ENCODE measurements around the gene ANKS1B.
"Not testable (repeated sequence)": the region's sequence is repeated elsewhere in the genome, so short reads cannot be mapped to it uniquely, and the experiment has no call there.

ANKS1B gene

DNA sequence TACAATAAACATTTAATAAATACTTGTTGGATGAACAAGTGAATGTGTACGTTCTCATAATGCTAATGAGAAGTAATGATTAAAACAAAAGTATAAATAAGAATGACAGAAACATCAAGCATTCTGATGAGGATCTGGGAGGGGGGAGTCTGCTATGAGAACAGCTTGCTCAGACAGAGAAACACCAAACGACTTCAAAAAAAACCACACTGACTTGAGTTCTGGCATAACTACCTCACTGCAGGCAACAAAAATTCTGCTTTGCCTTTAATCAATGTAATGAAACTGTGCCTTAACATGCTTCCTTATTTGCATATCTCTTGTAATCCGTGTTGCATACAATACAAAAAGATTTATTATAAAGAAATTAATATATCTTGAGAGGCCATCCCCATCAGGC, 632.5 kb downstream of the ANKS1B start:
- H3K27ac Mint-ChIP-seq, result no peak overlapping the region
- DNase-seq (ENCODE audit: low spot score in 2 of 2) (no peak), ATAC-seq (ENCODE audit: low read depth) (no peak)
- H3K36me3 Mint-ChIP-seq, result no peaks in the 10 kb centered on the region
- H3K4me1 Mint-ChIP-seq, result no peaks in the 10 kb centered on the region
- no peaks in the 10 kb centered on the region for H3K27me3 Mint-ChIP-seq
- H3K9me3 Mint-ChIP-seq, result no peaks in the 10 kb centered on the region
- no peak overlapping the region for H3K4me3 Mint-ChIP-seq

DNA sequence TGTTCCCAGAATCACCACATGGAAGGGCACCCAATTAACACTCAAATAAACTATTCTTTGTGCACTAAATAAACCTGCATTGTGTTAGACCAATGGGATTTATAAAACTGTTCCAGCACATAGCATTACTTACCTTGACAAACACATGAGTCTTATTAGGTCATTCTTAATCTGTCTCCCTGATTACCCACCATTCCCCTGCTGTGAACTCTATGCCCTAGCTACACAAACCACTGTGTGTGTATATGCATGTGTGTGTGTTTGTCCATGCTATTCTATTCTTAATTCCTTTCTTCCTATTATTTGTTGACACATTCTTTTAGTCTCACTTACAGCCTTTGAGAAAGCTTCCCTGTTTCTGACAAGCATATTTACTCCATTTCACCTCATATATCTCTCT, 640.8 kb downstream of the ANKS1B start:
- Mint-ChIP-seq H3K36me3 (no peaks in the 10 kb centered on the region), H3K4me3 (no peak overlapping the region), H3K9me3 (peaks cover 6% of the 10 kb centered on the region), H3K4me1 (no peaks in the 10 kb centered on the region), H3K27me3 (no peaks in the 10 kb centered on the region), H3K27ac (no peak overlapping the region)
- ATAC-seq (ENCODE audit: low read depth), result no peak
- no peak for DNase-seq (ENCODE audit: low spot score in 2 of 2)

DNA sequence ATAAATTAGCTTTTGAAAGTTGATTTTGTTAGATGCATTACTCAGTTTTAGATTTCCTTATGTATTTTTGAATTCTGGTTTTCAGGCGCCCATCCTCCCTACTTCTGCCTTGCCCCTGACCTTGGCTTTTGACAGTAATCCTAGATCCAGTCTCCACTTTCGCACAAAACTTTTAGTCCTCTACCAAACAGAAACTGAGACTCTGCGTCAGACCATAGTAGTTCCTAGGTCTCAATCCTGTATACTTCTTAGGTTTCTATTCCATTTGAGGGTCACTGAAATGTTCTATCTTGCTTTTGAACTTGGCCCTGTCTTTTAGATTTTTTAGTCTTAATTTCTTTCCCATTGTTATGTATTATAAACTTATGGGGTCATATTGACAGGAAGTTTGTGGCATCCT, 645.1 kb downstream of the ANKS1B start:
- DNase-seq (ENCODE audit: low spot score in 2 of 2) (no peak), ATAC-seq (ENCODE audit: low read depth) (no peak)
- H3K4me3 Mint-ChIP-seq, result no peak overlapping the region
- H3K36me3 Mint-ChIP-seq, result no peaks in the 10 kb centered on the region
- H3K9me3 Mint-ChIP-seq, result peaks cover 4% of the 10 kb centered on the region
- H3K27ac Mint-ChIP-seq, result no peak overlapping the region
- no peaks in the 10 kb centered on the region for H3K4me1 Mint-ChIP-seq
- H3K27me3 Mint-ChIP-seq, result no peaks in the 10 kb centered on the region

DNA sequence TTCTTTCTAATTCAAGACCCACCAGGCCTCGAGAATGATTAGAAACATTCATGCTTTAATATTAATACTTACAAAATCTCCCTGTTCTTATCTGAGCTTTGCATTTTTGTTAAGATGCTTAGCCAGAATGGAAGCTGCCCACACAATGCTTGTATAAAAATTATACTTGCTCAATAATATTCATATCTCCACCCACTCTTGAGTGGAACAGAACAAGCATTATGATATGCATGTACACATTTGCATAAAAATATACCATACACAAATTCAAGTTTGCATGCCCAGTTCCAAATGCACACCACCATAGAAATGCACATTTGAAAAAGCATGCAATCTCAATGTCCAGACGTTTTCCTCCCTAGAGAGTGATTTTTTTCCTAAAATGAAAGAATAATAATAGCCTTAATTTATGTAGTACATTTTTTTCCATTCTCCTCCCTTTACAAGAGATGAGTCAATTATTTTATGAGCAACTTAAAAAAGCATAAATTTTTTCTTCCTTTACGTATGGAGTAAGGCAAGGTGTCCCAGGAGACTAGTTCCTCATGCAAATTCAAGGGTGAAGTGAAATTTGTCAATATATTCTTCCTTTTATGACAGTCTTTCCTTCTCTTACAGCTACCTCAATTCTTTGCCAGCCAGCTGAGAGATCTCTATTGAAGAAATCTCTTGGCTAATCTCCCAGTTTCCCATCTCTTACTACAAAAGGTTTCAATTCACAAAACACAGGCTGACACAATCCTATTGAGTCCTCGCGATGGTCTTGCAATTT, 650.3 kb downstream of the ANKS1B start:
- Mint-ChIP-seq H3K4me1 (no peaks in the 10 kb centered on the region), H3K27me3 (no peaks in the 10 kb centered on the region), H3K9me3 (peaks cover 4% of the 10 kb centered on the region), H3K4me3 (no peak overlapping the region), H3K27ac (no peak overlapping the region), H3K36me3 (no peaks in the 10 kb centered on the region)
- DNase-seq (ENCODE audit: low spot score in 2 of 2) (no peak), ATAC-seq (ENCODE audit: low read depth) (no peak)

DNA sequence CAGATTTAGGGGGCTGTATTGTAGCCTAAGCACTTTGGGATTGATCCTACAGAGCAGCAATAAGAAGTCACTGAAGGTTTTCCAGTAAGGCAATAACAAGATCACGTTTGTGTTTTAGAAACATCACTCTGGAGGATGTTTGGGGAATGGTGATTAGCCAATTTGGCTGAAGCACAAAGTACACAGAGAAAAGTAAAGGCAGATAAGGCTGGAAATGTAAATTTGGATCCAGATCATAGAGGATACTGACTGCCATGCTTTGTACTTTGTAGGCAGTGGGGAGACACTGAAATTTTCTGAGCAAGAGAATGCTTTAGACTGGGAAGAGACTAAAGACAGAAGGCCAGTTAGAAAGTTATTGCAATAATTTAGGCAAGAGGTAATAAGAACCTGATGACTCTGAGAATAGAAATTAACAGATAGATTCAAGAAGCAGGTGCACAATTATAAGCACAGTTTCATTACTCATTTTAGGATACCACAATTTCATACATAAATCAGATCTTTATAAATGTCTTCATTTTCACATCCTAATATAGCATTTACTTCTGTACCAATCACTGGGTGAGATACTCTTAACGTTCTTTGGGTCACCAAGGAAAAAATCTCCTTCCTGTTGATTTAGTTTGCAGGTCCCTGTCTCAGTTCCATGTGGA, 651.7 kb downstream of the ANKS1B start:
- no peaks in the 10 kb centered on the region for H3K4me1 Mint-ChIP-seq
- no peak overlapping the region for H3K4me3 Mint-ChIP-seq
- peaks cover 3% of the 10 kb centered on the region for H3K9me3 Mint-ChIP-seq
- no peak overlapping the region for H3K27ac Mint-ChIP-seq
- ATAC-seq (ENCODE audit: low read depth), result no peak
- no peak for DNase-seq (ENCODE audit: low spot score in 2 of 2)
- no peaks in the 10 kb centered on the region for H3K36me3 Mint-ChIP-seq
- no peaks in the 10 kb centered on the region for H3K27me3 Mint-ChIP-seq

DNA sequence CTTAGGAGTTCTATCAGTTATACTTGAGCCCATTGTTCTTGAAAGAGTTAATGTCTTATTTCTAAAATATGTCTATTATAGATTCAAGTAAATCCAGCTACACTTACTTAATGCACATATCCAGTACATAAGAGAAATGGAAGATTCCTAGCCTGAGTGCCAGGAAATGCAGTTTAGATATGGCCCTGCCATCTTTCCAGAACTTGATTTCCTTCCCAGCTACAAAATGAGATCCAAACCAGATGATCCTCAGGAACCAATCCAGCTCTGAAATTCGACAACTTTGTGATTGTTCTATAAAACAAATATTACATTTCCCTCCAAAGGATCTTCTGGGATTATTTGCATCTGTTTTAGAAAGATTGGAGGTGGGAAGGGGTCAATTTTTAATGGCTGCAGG, 654.5 kb downstream of the ANKS1B start:
- no peaks in the 10 kb centered on the region for H3K27me3 Mint-ChIP-seq
- no peak overlapping the region for H3K4me3 Mint-ChIP-seq
- no peaks in the 10 kb centered on the region for H3K36me3 Mint-ChIP-seq
- no peak for ATAC-seq (ENCODE audit: low read depth)
- no peak for DNase-seq (ENCODE audit: low spot score in 2 of 2)
- H3K4me1 Mint-ChIP-seq, result no peaks in the 10 kb centered on the region
- no peak overlapping the region for H3K27ac Mint-ChIP-seq
- H3K9me3 Mint-ChIP-seq, result peaks cover 1% of the 10 kb centered on the region

DNA sequence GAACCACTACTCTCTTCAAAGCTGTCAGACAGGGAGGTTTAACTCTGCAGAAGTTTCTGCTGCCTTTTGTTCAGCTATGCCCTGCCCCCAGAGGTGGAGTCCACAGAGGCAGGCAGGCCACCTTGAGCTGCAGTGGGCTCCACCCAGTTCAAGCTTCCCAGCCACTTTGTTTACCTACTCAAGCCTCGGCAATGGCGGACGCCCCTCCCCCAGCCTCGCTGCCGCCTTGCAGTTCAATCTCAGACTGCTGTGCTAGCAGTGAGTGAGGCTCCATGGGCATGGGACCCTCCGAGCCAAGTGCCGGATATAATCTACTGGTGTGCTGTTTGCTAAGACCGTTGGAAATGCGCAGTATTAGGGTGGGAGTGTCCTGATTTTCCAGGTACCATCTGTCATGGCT, 663.5 kb downstream of the ANKS1B start:
- not testable (repeated sequence) for H3K4me3 Mint-ChIP-seq; H3K9me3 Mint-ChIP-seq; ATAC-seq (ENCODE audit: low read depth); H3K36me3 Mint-ChIP-seq; H3K27me3 Mint-ChIP-seq; H3K4me1 Mint-ChIP-seq; H3K27ac Mint-ChIP-seq; DNase-seq (ENCODE audit: low spot score in 2 of 2)

DNA sequence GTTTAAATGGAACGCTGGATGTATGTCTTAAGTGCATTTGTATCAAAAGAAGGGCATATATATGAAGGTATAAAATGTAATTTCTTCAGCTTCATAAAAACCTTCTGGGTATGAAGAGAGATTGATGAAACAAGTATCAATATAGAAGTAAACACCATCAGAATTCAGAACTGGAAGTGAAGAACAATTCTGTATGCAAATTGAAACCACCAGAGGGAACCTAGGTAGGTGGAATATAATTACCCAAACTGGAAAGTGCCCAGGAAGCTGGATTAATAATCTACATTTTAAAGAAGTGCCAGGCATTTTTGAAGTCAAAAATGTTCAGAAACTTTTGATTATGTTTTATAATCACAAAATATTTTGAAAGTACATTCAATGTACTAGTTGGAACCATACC, 673.4 kb downstream of the ANKS1B start:
- ATAC-seq (ENCODE audit: low read depth) (no peak), DNase-seq (ENCODE audit: low spot score in 2 of 2) (no peak)
- Mint-ChIP-seq H3K4me1 (no peaks in the 10 kb centered on the region), H3K9me3 (peaks cover 7% of the 10 kb centered on the region), H3K36me3 (no peaks in the 10 kb centered on the region), H3K27ac (no peak overlapping the region), H3K4me3 (no peak overlapping the region), H3K27me3 (no peaks in the 10 kb centered on the region)

DNA sequence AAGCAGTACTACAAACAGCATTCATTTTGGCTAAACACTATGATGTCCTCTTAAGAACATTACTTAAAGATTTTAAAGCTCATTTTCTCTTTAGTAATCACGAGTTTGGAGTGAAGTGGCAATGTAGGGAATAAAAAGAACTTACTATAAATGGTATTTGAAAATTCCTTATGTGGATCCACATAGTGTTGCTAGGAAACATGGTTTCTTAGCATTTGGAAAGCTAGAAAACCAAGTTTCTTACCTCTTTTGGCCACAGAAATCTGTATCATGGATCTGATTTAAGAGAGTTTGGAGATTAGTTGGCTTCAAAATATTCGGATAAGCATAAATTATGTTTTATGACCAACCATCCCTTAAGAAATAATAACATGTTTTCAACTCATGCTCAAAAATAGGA, 674.9 kb downstream of the ANKS1B start:
- H3K4me1 Mint-ChIP-seq, result no peaks in the 10 kb centered on the region
- no peak for ATAC-seq (ENCODE audit: low read depth)

DNA sequence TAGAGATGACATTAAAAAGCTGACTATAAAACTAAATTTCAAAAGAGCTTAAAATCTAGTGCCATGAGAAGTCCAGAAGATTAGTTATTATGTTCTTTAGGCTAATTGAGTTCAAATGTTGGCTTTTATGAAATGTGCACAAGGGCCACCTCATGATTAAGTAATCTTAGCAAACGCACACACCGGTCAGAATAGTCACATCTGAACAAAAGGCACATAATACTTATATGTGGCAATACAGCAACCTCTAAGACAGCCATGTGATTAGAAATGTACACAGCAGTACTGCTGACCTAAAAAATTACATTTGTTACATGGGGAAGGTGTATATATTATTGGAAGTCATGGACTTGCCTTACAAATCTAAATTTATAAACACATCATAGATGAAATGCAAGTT, 681.9 kb downstream of the ANKS1B start:
- H3K4me3 Mint-ChIP-seq, result no peak overlapping the region
- DNase-seq (ENCODE audit: low spot score in 2 of 2) (no peak), ATAC-seq (ENCODE audit: low read depth) (no peak)
- H3K27me3 Mint-ChIP-seq, result no peaks in the 10 kb centered on the region
- H3K9me3 Mint-ChIP-seq, result peaks cover 2% of the 10 kb centered on the region
- no peaks in the 10 kb centered on the region for H3K4me1 Mint-ChIP-seq
- no peak overlapping the region for H3K27ac Mint-ChIP-seq
- H3K36me3 Mint-ChIP-seq, result no peaks in the 10 kb centered on the region

More for the DNA sequence above, 674.9 kb downstream of the ANKS1B start:
- no peak for DNase-seq (ENCODE audit: low spot score in 2 of 2)
- no peak overlapping the region for H3K4me3 Mint-ChIP-seq
- no peaks in the 10 kb centered on the region for H3K27me3 Mint-ChIP-seq
- peaks cover 6% of the 10 kb centered on the region for H3K9me3 Mint-ChIP-seq
- no peaks in the 10 kb centered on the region for H3K36me3 Mint-ChIP-seq
- no peak overlapping the region for H3K27ac Mint-ChIP-seq

DNA sequence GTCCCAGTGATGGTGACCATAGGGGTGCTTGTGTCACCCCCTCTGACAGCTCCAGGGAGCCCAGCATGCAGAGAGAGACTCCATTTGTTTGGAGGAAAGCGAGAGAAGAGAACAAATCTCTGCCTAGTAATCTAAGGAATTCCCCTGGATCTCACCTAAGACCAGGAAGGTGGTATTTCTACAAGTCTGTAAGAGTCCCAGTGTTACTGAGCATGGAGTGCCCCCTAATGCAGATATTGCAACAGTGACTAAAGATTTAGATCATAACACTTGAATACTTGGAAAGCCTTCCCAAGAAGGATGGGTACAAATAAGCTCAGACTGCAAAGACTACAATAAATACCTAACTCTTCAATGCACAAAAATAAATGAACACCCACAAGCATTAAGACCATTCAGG, 697.6 kb downstream of the ANKS1B start:
- no peaks in the 10 kb centered on the region for H3K27me3 Mint-ChIP-seq
- no peaks in the 10 kb centered on the region for H3K4me1 Mint-ChIP-seq
- ATAC-seq (ENCODE audit: low read depth) (no peak), DNase-seq (ENCODE audit: low spot score in 2 of 2) (no peak)
- H3K36me3 Mint-ChIP-seq, result no peaks in the 10 kb centered on the region
- no peak overlapping the region for H3K27ac Mint-ChIP-seq
- H3K9me3 Mint-ChIP-seq, result peaks cover 17% of the 10 kb centered on the region
- no peak overlapping the region for H3K4me3 Mint-ChIP-seq

DNA sequence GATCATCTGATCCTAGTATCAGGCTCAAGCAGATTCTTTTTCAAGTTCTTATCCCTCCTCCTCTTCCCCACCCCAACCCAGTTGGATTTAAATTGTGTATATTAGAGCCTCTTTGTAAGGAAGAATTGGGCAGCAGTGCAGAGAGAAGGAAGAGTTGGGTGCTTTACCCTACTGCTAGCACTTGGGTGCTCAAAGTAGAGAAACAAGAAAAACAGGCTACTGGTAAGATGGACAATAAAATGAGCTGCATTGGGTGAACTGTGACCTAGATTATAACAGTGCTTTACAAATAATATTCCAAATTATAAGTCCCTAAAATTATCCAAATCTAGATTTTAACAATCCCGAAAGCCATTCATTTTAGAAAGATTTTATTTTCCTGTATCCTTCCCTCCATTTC, 700.6 kb downstream of the ANKS1B start:
- no peak overlapping the region for H3K4me3 Mint-ChIP-seq
- H3K27me3 Mint-ChIP-seq, result no peaks in the 10 kb centered on the region
- DNase-seq (ENCODE audit: low spot score in 2 of 2), result no peak
- no peaks in the 10 kb centered on the region for H3K36me3 Mint-ChIP-seq
- ATAC-seq (ENCODE audit: low read depth), result no peak
- H3K4me1 Mint-ChIP-seq, result no peaks in the 10 kb centered on the region
- peaks cover 7% of the 10 kb centered on the region for H3K9me3 Mint-ChIP-seq
- no peak overlapping the region for H3K27ac Mint-ChIP-seq

DNA sequence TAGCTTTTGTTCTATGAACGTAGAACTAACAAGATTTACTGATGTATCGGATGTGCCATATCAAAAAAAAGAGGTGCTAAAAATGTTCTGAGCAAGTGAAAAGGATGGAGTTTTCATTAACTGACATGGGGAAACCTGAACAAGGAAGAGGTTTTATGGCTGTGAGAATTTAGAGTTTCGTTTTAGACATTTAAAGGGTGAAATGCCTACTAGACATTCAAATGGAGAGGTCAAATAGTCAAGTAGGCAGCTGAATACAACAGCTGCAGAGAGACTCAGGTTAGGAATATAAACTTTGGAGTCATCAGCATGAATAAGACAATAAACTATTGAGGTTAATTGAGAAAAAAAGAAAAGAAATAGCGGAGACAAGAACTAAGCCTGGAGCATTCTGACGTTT, 702.1 kb downstream of the ANKS1B start:
- ATAC-seq (ENCODE audit: low read depth) (no peak), DNase-seq (ENCODE audit: low spot score in 2 of 2) (no peak)
- Mint-ChIP-seq H3K4me1 (no peaks in the 10 kb centered on the region), H3K36me3 (no peaks in the 10 kb centered on the region), H3K27ac (no peak overlapping the region), H3K27me3 (no peaks in the 10 kb centered on the region), H3K9me3 (peaks cover 3% of the 10 kb centered on the region), H3K4me3 (no peak overlapping the region)

DNA sequence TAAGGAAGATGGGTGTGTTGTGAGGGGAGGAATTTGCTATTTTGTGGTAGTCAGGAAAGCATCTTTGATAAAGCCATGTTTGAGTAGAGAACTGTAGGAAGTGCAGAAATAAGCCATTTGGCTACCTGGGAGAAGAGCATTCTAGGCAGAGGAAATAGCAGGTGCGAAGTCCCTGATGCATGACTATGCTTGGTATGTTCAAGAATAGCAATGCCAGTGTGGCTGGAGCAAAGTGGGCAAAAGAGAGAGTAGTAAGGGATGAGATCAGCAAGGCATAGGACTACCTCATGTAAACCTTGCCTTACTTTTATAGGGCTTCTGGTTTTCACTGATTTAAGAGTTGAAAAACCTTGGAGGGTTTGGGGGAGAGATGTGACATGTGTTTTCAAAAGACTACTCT, 702.6 kb downstream of the ANKS1B start:
- DNase-seq (ENCODE audit: low spot score in 2 of 2) (no peak), ATAC-seq (ENCODE audit: low read depth) (no peak)
- H3K27me3 Mint-ChIP-seq, result no peaks in the 10 kb centered on the region
- H3K4me3 Mint-ChIP-seq, result no peak overlapping the region
- no peaks in the 10 kb centered on the region for H3K36me3 Mint-ChIP-seq
- H3K27ac Mint-ChIP-seq, result no peak overlapping the region
- H3K4me1 Mint-ChIP-seq, result no peaks in the 10 kb centered on the region
- H3K9me3 Mint-ChIP-seq, result peaks cover 2% of the 10 kb centered on the region

DNA sequence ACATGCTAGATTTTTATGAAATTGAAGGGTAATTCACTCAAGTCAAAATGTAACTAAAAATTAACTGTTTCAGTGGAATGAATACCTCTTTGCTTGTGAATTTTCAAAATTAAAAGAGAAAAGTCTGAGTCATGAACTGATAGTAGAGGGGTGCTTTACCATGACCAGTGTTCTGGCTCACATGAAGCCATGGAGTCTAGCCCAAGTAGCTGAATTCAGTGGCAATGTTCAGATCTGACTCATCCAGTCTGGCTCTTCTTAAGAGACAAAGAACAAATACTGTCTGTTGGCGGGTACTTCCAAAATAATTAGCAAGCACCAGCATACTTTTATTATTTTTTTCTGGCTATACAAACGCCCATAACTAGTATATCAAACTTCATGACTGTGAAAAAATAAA, 703.5 kb downstream of the ANKS1B start:
- Mint-ChIP-seq H3K4me1 (no peaks in the 10 kb centered on the region), H3K36me3 (no peaks in the 10 kb centered on the region), H3K27ac (no peak overlapping the region), H3K9me3 (peaks cover 2% of the 10 kb centered on the region), H3K27me3 (no peaks in the 10 kb centered on the region), H3K4me3 (no peak overlapping the region)
- DNase-seq (ENCODE audit: low spot score in 2 of 2) (no peak), ATAC-seq (ENCODE audit: low read depth) (no peak)

Data from memory B cell (primary cell).